K562 (cell line): ENCODE measurements around the gene PGS1. TPM values are rescaled to one million over a fixed set of nuclear protein-coding genes. Genes with fewer than 3 reads are reported as not detected.

Experiments
- FOSL1 ChIP-seq: fragments of 200-800 bp; sonication (Bioruptor generic); conservative IDR thresholded peaks from 2 replicates; pipeline ENCODE4 v1.6.1; 2016; ENCODE audit warnings: missing genetic modification characterization, missing compliant biosample characterization
- LCOR ChIP-seq: sonication (generic); formaldehyde crosslinking; IDR thresholded peaks from 2 replicates; pipeline ENCODE4 v1.8.0; 2022; ENCODE audit warnings: mild to moderate bottlenecking, missing genetic modification reagents
- OTX1 ChIP-seq: fragments of 450-650 bp; formaldehyde crosslinking; IDR thresholded peaks from 2 replicates; pipeline ENCODE4 v1.4.0; 2022; ENCODE audit warnings: mild to moderate bottlenecking
- RREB1 ChIP-seq: fragments of 250-450 bp; sonication (Bioruptor Pico); IDR thresholded peaks from 2 replicates; pipeline ENCODE4 v1.4.0; 2020
- SMAD1 ChIP-seq: fragments of 150-350 bp; IDR thresholded peaks from 2 replicates; pipeline ENCODE4 v1.6.1; 2014; ENCODE audit warnings: low read length, low read depth; ENCODE audit not compliant: partially characterized antibody
- SUPT5H ChIP-seq: fragments of 450-650 bp; IDR thresholded peaks from 2 replicates; pipeline ENCODE4 v1.6.1; 2016
- ZBTB1 ChIP-seq: sonication (generic); formaldehyde crosslinking; IDR thresholded peaks from 2 replicates; pipeline ENCODE4 v1.8.1; 2023; ENCODE audit warnings: missing genetic modification reagents, low read depth, mild to moderate bottlenecking, borderline replicate concordance
- ZBTB33 ChIP-seq: sonication (generic); formaldehyde crosslinking; IDR thresholded peaks from 2 replicates; pipeline ENCODE4 v1.8.1; 2023; ENCODE audit warnings: mild to moderate bottlenecking, missing genetic modification reagents
- polyA plus RNA-seq, 8 experiments: library from polyadenylated mRNA; depleted of rRNA in 4 of 8; stranded (reverse) in 5 of 8; unstranded in 3 of 8; fragments of >200 nt; fragmentation: Nextera tagmentation in 2 of 8; fragmentation: Illumina TruSeq in 1 of 8; extraction: Ambion mirVana in 2 of 8; extraction: Trizol in 1 of 8; gene quantifications; 2 replicates each; pipeline versions ENCODE4 v1.2.1 to v1.2.3, GENCODE V29; 2011 to 2014; ENCODE audit warnings: inconsistent platforms in 1 of 8, missing spikeins in 1 of 8
- total RNA-seq, 7 experiments: library from RNA; depleted of rRNA in 6 of 7; stranded (reverse); fragments of >200 nt in 6 of 7; fragmentation: Illumina TruSeq in 2 of 7; extraction: Trizol in 2 of 7; gene quantifications; 2 replicates each; pipeline versions ENCODE4 v1.2.1 to v1.2.3, GENCODE V29; 2011 to 2021; ENCODE audit warnings: low replicate concordance in 1 of 7

Gene PGS1
- total and polyA plus RNA-seq, 9 of the 15 experiments (the other 6 are each of a cell fraction or from before 2014, with no cell fraction given) = 1.3 to 39.4 (median 22.3) TPM

GRCh38 chr17:78460951-78461798 lies 82.7 kb downstream of the PGS1 start (continued):
- TF ChIP-seq SUPT5H (no peak), ZBTB33 (CRISPR knock-in tag) (no peak), RREB1 (CRISPR knock-in tag) (no peak), ZBTB1 (no peak), LCOR (CRISPR knock-in tag) (no peak), SMAD1 (no peak), OTX1 (CRISPR knock-in tag) (no peak), FOSL1 (tag) (no peak)
